ENCODE measurements around the gene PRRT2.

PRRT2 gene

DNA sequence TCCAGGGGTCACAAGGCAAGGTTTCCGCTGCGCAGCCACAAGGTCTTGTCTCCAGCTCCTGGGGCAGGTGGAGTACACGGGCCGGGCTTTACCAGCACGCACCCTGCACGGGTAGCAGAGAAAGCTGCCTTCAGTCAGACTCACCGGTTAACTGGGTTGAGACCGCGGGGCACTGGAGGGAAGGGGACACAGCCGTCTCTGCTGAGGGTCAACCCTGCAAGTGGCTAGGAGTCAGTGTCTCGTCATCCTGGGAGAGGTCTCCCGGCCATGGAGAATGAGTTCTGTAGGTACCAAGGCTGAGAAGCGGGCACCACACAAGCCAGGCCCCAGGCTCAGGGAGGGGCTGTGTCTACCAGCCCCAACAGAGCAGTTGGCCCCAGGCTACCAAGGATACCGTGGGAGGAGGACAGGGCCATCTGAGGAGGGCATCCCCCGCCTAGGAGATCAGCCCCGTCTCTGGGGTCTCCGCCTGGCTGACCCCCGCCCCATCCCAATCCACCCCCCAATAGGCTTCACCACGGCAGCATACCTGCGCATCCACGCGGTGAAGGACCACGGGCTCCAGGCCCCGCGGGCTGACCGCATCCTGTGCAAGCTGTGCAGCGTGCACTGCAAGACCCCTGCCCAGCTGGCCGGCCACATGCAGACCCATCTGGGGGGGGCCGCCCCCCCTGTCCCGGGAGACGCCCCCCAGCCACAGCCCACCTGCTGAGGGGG is 2.8 kb upstream of the PRRT2 start:
- no peaks in the 10 kb centered on the region for H3K9me2 ChIP-seq (replicated peaks; ENCODE audit: insufficient read depth, low read length)
- no peak for TF ChIP-seq EZH2phosphoT487 (conservative IDR thresholded peaks at IDR 0.05; ENCODE audit: low read length)
- TF ChIP-seq, protein P1, sequence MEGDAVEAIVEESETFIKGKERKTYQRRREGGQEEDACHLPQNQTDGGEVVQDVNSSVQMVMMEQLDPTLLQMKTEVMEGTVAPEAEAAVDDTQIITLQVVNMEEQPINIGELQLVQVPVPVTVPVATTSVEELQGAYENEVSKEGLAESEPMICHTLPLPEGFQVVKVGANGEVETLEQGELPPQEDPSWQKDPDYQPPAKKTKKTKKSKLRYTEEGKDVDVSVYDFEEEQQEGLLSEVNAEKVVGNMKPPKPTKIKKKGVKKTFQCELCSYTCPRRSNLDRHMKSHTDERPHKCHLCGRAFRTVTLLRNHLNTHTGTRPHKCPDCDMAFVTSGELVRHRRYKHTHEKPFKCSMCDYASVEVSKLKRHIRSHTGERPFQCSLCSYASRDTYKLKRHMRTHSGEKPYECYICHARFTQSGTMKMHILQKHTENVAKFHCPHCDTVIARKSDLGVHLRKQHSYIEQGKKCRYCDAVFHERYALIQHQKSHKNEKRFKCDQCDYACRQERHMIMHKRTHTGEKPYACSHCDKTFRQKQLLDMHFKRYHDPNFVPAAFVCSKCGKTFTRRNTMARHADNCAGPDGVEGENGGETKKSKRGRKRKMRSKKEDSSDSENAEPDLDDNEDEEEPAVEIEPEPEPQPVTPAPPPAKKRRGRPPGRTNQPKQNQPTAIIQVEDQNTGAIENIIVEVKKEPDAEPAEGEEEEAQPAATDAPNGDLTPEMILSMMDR (IDR thresholded peaks at IDR 0.05; ENCODE audit: insufficient read depth, low read length, poor library complexity, severe bottlenecking), result no peak
- peaks cover 12% of the 10 kb centered on the region; the same call in 1 of the 2 replicates for H3K79me2 ChIP-seq (ENCODE audit: insufficient read depth, low read length)
- H3K9ac ChIP-seq (ENCODE audit: low read length), result 0 out of 2 replicates have a peak overlapping the region, but pooled peaks have one; percentile 74
- peaks cover 31% of the 10 kb centered on the region for H3F3A ChIP-seq (ENCODE audit: insufficient read depth)
- H4K20me1 ChIP-seq (ENCODE audit: low read depth, low read length), result peaks cover 8% of the 10 kb centered on the region
- no peak overlapping the region for H2AFZ ChIP-seq (ENCODE audit: low read depth, low read length, severe bottlenecking)
- no peaks in the 10 kb centered on the region for H3K27me3 ChIP-seq (ENCODE audit: low read length)
- no peak overlapping the region for H3K4me3 ChIP-seq (ENCODE audit: insufficient read depth, low read length, poor library complexity, severe bottlenecking)
- H3K9me3 ChIP-seq (ENCODE audit: insufficient read depth, low read length), result no peaks in the 10 kb centered on the region
- peak overlapping the region; percentile 12 for H3K4me2 ChIP-seq (ENCODE audit: low read depth, low read length, poor library complexity, severe bottlenecking)
- no peak overlapping the region for H3K27ac ChIP-seq (ENCODE audit: low read depth, low read length)
- H3K36me3 ChIP-seq (ENCODE audit: low read length), result peaks cover 11% of the 10 kb centered on the region

DNA sequence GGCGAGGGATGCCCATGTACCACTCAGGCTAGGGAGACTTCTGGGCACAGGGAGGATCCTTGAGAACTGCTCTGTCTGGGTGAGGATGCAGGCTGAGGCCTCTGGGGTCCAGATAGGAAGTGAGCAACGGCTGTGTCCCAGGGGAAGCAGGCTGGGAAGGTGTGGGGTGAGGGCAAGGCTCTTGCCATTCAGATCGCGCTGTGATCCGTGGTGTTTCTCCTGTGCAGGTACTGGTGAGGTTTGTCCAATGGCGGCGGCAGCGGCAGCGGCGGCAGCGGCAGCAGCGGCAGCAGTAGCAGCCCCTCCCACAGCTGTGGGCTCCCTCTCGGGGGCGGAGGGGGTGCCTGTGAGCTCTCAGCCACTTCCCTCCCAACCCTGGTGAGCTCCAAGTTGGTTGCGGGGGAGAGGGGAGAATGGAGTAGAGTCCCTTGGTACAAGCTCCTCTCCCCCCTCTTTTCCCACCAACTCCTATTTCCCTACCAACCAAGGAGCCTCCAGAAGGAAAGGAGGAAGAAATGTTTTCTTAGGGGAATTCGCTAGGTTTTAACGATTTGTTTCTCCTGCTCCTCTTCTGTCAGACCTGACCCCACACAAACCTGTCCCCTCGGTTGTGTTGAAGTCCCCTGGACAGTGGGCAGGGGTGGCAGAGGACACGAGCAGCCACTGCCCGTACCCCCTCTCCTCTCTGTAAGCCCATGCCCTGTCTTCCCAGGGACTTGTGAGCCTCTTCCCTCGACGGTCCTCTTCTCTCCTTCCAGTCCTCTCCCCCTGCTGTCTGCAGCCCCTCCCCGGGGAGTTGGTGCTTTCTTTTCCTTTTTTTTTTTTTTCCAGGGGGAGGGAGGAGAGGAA is 1.9 kb upstream of the PRRT2 start:
- H3K27me3 ChIP-seq (ENCODE audit: low read length), result no peaks in the 10 kb centered on the region
- H3K9me3 ChIP-seq (ENCODE audit: insufficient read depth, low read length), result no peaks in the 10 kb centered on the region
- peaks cover 12% of the 10 kb centered on the region; the same call in 1 of the 2 replicates for H3K79me2 ChIP-seq (ENCODE audit: insufficient read depth, low read length)
- TF ChIP-seq EZH2phosphoT487 (conservative IDR thresholded peaks at IDR 0.05; ENCODE audit: low read length), result no peak
- TF ChIP-seq, protein P1 (IDR thresholded peaks at IDR 0.05; ENCODE audit: insufficient read depth, low read length, poor library complexity, severe bottlenecking), result no peak
- H3K36me3 ChIP-seq (ENCODE audit: low read length), result peaks cover 11% of the 10 kb centered on the region
- no peak overlapping the region for H3K4me3 ChIP-seq (ENCODE audit: insufficient read depth, low read length, poor library complexity, severe bottlenecking)
- peak overlapping the region; percentile 29 for H3K4me2 ChIP-seq (ENCODE audit: low read depth, low read length, poor library complexity, severe bottlenecking)
- peaks cover 8% of the 10 kb centered on the region for H4K20me1 ChIP-seq (ENCODE audit: low read depth, low read length)
- H3K9me2 ChIP-seq (replicated peaks; ENCODE audit: insufficient read depth, low read length), result no peaks in the 10 kb centered on the region
- no peak overlapping the region for H2AFZ ChIP-seq (ENCODE audit: low read depth, low read length, severe bottlenecking)
- no peak overlapping the region for H3K27ac ChIP-seq (ENCODE audit: low read depth, low read length)
- H3K9ac ChIP-seq (ENCODE audit: low read length), result peak overlapping the region; percentile 19; the same call in 1 of the 2 replicates
- H3F3A ChIP-seq (ENCODE audit: insufficient read depth), result peaks cover 22% of the 10 kb centered on the region

DNA sequence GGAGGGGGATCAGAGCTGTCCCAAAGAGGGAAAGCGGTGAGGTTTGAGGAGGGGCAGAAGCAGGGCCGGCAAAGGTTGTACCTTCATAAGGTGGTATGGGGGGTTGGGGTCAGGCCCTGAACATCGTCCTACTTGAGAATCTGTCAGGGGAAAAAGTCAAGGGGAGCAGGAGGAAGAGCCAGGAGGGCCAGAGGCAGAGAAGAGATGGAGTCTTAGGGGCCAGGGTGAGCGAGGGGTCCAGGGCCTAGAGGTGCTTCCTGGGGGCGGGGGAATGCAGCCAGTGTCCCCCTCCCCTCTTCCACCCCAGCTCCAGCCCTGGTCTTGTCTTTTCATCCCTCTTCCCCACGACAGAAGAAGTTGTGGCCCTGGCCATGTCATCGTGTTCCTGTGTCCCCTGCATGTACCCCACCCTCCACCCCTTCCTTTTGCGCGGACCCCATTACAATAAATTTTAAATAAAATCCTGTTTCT is 1.3 kb upstream of the PRRT2 start:
- Histone ChIP-seq H3K4me2 (ENCODE audit: low read depth, low read length, poor library complexity, severe bottlenecking) (peak overlapping the region; percentile 29), H3F3A (ENCODE audit: insufficient read depth) (peaks cover 20% of the 10 kb centered on the region; the same call in 1 of the 2 replicates), H4K20me1 (ENCODE audit: low read depth, low read length) (peaks cover 8% of the 10 kb centered on the region), H3K27ac (ENCODE audit: low read depth, low read length) (no peak overlapping the region), H3K27me3 (ENCODE audit: low read length) (no peaks in the 10 kb centered on the region), H3K9ac (ENCODE audit: low read length) (peak overlapping the region; percentile 19; the same call in 1 of the 2 replicates), H3K36me3 (ENCODE audit: low read length) (peaks cover 11% of the 10 kb centered on the region), H2AFZ (ENCODE audit: low read depth, low read length, severe bottlenecking) (no peak overlapping the region), H3K9me3 (ENCODE audit: insufficient read depth, low read length) (no peaks in the 10 kb centered on the region), H3K79me2 (ENCODE audit: insufficient read depth, low read length) (peaks cover 12% of the 10 kb centered on the region; the same call in 1 of the 2 replicates), H3K4me3 (ENCODE audit: insufficient read depth, low read length, poor library complexity, severe bottlenecking) (no peak overlapping the region), H3K9me2 (replicated peaks; ENCODE audit: insufficient read depth, low read length) (no peaks in the 10 kb centered on the region)
- no peak for TF ChIP-seq EZH2phosphoT487 (conservative IDR thresholded peaks at IDR 0.05; ENCODE audit: low read length)
- TF ChIP-seq, protein P1 (IDR thresholded peaks at IDR 0.05; ENCODE audit: insufficient read depth, low read length, poor library complexity, severe bottlenecking), result no peak

Data from SU-DHL-6 (cell line).